GM21619 (cell line): ENCODE results near the gene SORBS2.

Experiments
- ATAC-seq: cut with Tn5 transposase; IDR thresholded peaks from one replicate; pipeline ENCODE4 v1.9.1; 2021; ENCODE audit not compliant: unreplicated experiment

Gene SORBS2

GRCh38 chr4:185597532-185598188 lies 214.3 kb downstream of the SORBS2 start:
- peak; percentile 81 for ATAC-seq

- no peak for ATAC-seq
Measured at GRCh38 chr4:185592845-185593488, 219.0 kb downstream of the SORBS2 start.

GRCh38 chr4:185592438-185592837 lies 219.6 kb downstream of the SORBS2 start:
- ATAC-seq: no peak

- ATAC-seq: no peak
Measured at GRCh38 chr4:185591679-185592141, 220.3 kb downstream of the SORBS2 start.

GRCh38 chr4:185590982-185591381 lies 221.0 kb downstream of the SORBS2 start:
- ATAC-seq: no peak

- no peak for ATAC-seq
Measured at GRCh38 chr4:185589067-185589836, 222.7 kb downstream of the SORBS2 start.

GRCh38 chr4:185587427-185588161 lies 224.4 kb downstream of the SORBS2 start:
- peak; percentile 99 for ATAC-seq

GRCh38 chr4:185587030-185587426 lies 225.0 kb downstream of the SORBS2 start:
- ATAC-seq: no peak

- ATAC-seq: no peak
Measured at GRCh38 chr4:185585211-185585610, 226.8 kb downstream of the SORBS2 start.

GRCh38 chr4:185583813-185584212 lies 228.2 kb downstream of the SORBS2 start:
- ATAC-seq: no peak

GRCh38 chr4:185582651-185583400 lies 229.2 kb downstream of the SORBS2 start:
- ATAC-seq: no peak

- no peak for ATAC-seq
Measured at GRCh38 chr4:185580699-185581098, 231.3 kb downstream of the SORBS2 start.

- ATAC-seq: no peak
Measured at GRCh38 chr4:185578284-185578683, 233.7 kb downstream of the SORBS2 start.

GRCh38 chr4:185576962-185577950 lies 234.7 kb downstream of the SORBS2 start:
- ATAC-seq: no peak

- no peak for ATAC-seq
Measured at GRCh38 chr4:185576314-185576961, 235.6 kb downstream of the SORBS2 start.

GRCh38 chr4:185573651-185574199 lies 238.3 kb downstream of the SORBS2 start:
- no peak for ATAC-seq

- no peak for ATAC-seq
Measured at GRCh38 chr4:185570727-185571126, 241.3 kb downstream of the SORBS2 start.
